HG03064 (cell line): ENCODE data around the gene SCN10A.

Experiments
- ATAC-seq: cut with Tn5 transposase; IDR thresholded peaks from one replicate; pipeline ENCODE4 v1.9.1; 2021; ENCODE audit warnings: low read depth; ENCODE audit not compliant: unreplicated experiment

Gene SCN10A

DNA sequence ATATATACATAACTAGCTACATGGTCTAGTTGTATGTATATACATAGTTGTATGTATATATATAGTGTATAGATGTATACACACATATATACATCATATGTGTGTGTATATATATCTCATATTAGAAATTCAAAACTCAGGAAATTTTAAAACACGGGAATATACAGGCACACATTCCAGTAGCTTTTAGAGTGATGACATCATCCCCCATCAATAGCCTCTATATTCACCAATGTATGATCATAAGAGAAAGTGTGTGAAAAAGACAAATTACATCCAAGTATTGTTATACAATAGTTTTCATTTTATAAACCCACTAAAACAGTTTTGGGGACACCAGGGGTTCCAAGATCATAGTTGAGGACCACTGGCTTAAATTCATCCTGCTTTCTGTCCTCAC, 23.0 kb downstream of the SCN10A start:
- no peak for ATAC-seq

DNA sequence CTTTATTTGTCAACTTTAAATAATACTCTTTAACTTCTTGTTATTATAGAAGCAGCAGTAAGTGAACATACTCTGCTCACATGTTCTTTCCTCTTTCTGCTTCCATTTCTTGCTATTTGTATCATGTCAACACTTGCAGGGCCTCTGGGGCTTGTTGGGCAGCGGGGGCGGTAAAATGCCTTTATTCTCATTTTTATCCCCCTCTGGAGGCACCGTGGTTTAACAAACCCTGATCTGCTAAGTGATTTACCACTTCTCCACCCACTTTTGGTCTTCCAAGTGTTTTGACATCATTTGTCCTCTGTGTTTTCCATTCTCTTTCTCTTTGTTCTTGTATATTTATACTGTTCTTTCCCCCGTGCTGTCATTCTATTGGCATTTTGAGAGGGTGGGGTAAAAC, 33.9 kb downstream of the SCN10A start:
- ATAC-seq, result no peak

DNA sequence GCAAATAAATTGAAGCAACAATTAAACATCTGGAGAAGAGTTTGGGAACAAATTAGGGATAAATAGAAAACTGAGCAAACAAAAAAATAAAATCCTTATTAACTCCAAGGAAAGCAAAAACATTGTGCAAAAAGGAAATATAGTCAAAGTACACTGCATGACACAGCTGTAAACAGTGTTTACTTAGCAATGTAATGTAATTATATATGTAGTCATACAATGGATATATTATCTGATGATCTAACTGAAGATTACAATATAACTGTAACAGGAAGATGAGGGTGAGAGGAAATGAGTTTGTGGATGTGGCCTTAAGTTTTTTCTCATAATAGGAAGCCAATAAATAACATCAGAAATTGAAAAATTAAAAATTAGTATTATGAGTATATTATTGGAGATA, 42.5 kb downstream of the SCN10A start:
- ATAC-seq, result no peak

DNA sequence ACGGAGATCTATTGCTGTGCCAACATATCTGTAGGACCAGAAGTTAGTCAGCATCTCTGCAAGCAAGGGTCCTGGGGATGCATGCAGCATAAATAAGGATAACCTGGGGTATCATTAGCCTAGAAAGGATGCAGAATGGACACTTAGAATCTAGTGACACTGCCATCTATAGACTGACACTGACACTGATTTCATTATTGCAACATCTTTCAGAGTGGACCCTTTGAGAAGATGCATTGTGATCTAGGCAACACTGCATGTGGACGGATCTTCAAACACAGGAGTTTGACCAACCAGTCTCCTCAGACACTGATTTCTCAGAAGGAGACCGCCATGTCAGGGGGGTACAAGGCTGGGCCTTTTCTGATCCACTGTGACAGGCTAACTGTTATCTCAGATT, 52.4 kb downstream of the SCN10A start:
- ATAC-seq, result no peak

DNA sequence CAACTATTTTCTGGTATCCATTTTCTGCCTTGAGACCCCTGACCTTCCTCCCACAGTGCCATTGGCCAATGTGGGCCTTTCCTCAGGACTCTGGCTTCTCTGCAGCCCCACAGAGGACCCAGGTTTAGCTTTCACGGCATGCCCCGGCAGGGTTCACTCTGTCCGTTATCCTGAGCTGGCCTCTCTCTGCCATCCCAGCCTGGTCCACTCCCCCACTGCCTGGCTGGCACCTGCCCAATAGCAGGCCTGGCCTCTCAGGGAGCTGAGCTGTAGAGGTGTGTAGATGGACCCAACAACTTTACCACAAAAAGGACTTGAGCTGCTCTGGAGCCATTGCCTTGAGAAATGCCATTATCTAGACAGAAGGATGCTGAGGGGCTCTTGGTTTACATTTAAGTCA, 57.5 kb downstream of the SCN10A start:
- ATAC-seq, result no peak

DNA sequence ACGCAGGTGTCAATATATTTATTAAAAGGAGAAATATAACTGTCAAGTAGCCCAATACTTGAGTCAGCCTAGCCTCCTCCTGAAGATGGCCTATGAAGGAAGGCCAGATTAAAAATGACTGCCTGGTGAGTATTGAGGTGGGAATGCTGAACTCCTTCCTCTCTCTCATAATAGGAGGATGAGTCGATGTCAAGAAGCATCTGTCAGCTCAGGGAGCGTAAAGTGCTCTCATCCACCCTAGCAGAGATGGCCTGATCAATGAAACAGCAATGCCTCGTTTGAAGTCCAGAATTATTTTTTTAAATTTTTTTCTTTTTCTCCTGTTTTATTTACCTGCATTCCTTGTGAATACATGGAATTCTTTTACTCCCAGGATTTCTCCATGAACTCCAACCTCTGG, 58.3 kb downstream of the SCN10A start:
- ATAC-seq, result no peak

DNA sequence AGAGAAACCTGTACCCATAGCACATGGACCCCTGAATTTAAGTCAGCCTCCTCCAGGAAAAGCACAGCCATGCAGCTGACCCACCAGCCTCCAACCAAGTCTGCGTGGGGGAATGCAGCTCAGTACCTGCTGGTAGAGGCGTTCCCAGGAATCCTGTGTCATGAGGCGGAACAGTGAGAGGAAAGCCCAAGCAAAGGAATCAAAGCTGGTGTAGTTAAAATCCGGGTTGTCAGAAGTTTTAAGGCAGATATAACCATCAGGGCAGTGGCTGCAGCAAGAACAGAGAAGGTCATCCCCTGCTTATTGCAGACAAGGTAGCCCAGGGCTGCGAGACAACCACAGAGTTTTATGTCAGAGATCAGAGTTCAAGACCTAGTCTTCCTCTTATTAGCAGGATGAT, 59.1 kb downstream of the SCN10A start:
- no peak for ATAC-seq

DNA sequence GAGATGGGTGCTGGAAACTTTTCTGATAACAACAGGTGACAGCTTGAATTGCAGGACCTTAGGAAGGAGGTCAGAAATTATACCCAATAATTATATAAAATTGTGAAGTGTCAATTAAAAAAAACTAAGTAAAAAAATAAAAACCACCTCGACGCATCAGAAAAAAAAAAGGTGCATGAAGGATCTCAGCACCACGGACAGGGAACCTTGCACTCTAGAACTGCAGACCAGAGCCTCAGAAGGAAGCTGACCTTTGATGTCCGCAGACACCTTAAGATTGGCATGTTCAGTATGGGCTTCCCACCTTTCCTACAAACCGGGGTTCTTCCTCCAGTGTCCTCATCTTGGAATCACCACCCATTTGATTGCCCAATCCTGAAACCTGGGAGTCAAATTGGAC, 60.9 kb downstream of the SCN10A start:
- ATAC-seq, result no peak

DNA sequence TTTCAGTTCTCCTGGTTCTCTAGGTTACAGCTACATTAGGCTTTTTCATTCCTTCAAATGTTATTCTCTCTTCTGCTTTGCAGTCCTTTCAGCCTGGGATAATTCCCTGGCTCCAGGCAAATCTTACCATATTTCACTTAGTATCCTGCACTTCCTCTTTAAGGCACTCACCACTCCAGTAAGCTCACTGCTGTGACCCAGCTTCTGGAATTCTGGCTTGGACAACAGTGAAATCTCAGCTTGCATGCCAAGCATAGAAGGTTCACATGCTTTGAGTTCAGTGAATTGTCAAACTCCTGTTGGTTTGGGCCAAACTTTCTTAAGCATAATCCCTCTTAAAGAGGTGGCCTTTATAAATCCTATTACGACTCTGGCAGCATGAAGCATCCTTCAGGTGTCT, 69.4 kb downstream of the SCN10A start:
- ATAC-seq, result no peak

DNA sequence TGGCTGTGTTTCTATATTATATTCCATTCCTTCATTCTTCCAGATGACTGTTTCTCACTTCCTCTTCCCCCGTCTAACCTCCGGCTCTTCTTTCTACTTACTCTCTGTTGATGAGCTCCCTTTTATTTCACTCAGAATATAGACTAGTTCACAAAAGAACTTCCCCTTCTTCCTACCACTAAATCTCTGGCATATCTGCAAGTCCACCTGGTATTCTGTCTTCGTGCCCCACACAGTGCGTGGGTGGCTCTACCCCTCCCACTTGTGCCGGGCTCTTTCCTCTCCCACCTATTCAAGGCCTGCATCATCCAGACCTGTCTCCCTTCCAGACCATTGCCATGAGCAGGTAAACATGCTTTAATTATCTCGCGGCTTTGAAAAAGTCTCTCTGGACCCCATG, 73.0 kb downstream of the SCN10A start:
- ATAC-seq, result no peak

DNA sequence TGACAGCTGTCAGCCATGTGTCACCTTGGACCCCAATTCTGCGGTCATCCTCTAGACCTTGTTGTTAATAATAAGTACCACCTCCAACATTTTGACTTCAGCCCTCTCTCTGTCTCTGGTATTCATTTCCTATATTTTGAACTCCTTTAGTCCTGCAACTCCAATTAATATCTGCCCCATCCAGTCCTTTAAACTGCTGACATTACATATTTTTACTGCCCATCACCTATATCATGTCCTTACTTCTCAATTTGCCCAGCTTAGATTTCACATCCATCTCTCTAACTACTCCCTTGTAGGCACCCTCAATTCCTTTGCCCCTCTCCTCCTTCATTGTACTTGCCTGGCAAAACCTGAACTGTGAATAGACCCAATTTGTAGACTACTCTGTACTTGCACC, 73.5 kb downstream of the SCN10A start:
- no peak for ATAC-seq

DNA sequence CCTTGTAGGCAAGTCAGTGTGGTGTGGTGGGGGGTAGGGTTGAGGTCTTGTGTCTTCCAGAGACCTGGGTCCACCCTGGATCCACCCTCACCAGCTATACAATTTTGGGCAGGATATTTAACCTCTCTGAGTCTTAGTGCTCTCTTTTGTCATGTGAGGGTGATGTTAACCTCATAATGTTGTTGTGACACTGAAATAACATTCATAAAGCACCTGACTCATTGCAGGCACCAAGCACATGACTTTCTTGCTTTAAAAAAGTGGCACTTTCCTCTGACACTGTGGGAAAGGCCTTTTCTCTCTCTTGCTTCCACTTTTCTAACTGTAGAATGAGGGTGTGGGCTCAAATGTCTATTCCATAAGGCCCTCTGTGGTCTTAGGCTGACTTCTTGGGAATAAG, 75.5 kb downstream of the SCN10A start:
- no peak for ATAC-seq

DNA sequence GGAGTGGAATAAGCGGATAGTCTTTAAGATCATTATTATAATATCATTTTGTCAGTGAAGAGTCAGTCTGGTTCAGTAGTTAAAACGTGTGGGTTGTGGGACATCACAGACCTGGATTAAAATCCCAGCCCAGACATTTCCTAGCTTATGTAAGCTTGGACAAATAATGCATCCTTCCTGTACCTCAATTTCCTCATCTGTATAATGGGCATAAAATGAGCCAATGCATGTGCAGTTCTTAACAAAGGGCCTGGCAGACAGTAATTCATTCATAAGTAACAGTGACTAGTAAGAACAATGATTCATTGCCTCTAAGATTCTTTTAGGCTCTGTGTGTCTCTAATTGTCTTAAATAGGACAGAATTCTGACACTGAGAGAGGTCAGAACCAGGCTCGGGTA, 76.1 kb downstream of the SCN10A start:
- ATAC-seq, result no peak

DNA sequence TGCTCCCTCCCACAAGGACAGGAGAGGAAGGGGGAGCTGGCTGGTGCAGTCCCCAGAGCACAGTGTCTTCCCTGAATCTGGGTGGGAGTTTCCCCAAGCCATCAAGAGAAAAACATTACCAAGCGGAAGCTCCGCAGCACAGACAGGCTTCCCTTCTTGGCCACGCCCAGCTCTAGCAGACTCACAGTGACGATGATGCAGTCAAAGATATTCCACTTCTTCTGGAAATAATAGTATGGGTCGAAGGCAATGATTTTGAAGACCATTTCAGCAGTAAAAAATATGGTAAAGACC, 76.7 kb downstream of the SCN10A start:
- no peak for ATAC-seq

DNA sequence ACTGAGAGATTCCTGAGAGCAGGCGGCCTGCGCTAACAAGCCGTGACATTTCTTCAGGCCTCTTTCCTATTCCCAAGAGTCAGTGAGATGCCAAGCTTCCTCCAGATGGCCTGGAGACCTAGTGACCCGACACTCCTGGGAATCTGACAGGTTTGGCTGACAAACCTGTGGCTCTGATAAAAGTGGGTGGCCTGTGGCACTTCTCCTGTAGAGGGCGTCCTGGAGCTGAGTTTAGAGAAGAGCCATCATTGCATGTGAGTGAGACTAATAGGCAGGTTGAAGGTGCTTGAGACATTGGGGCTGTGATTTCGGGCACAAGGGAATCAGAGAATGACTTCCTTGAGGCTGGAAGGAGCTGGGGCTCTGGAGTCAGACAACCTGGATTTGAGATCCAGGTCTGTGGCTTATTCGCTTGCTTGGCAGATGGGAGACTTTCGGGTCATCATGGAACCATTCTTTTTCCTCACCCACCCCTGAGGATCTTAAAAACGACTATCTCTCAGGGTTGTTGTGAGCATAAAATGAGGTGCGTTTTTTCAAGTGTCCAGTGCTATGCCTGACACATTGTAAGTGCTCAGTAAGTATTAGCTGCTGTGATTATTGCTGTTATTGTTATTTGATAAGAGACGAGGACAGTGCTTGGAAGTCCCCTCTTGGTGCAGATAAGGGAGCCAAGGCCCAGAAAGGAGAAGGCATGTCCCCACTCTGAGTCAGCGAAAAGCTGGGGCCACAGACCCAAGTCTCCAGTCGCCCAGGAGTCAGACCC, 77.2 kb downstream of the SCN10A start:
- no peak for ATAC-seq

DNA sequence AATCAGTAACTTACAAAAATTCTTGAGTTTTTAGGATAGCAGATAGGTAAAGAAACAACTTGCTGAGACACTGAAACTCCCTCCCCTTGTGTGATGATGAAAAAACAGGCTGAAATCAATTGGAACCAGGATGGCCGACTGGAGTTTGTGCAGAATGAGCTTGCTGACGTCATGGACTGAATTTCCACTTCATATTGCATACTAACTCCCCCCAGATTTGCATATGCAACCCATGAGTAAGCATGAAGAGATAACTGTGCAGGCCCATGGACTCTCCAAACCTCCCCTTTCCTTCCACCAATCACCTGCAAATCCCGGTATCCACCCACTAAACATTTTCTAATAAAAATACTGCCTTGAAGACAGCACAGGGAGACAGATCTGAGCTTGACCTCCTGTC, 84.5 kb downstream of the SCN10A start:
- no peak for ATAC-seq

DNA sequence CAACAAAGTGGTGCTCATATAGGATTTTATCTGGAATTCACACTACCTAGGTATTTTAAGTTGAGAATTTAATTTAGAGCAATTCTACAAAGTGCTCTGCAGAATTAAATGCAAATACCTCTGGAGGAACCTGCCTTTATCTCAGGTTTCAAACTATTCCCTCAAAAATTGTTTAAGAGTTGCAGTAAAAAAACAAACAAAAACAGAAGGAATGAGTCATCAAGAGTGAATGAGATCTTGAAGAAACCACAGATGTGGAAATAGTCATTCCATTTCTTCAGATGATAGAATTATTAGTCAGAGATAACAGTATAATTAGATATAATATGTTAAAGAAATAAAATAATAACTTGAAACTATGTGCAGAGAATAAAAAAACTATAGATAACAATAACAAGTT, 85.7 kb downstream of the SCN10A start:
- no peak for ATAC-seq

DNA sequence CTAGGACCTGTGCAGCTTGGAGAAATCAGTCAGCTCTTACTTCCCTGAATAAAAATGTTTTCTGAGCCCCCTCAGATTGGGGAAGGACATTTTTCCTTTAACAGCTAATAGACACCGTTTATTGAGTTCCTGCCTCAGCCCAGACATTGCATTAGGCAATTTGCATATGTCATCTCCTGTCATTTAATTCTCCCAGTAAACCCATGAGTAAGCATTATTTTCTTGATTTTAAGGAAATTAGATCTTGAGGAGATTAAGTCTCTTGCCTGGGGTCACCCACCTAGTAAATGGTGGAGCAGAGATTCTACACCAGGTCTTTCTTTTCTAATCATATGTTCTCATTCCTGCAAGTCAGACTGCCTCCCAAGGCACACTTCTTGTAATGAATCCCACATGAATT, 88.0 kb downstream of the SCN10A start:
- ATAC-seq, result no peak

DNA sequence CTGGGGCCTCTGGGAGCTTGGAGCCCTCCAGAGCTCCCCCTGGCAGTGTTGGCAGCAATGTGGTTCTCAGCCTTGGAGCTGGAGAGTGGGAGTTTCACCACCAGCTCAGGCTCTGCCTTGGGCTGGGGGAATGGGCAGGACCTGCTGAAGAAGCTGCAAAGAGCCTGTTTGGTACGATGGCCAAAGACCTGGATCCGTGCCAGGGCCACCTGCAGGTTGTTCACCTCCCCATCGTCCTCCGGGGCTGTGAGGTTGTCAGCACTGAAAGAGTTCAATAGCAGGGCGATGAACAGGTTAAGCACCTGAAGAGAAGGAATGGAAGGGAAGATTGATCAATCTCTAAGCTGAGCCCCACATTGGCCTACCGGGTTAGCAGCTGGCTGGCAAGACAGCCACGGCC, 89.3 kb downstream of the SCN10A start:
- no peak for ATAC-seq

DNA sequence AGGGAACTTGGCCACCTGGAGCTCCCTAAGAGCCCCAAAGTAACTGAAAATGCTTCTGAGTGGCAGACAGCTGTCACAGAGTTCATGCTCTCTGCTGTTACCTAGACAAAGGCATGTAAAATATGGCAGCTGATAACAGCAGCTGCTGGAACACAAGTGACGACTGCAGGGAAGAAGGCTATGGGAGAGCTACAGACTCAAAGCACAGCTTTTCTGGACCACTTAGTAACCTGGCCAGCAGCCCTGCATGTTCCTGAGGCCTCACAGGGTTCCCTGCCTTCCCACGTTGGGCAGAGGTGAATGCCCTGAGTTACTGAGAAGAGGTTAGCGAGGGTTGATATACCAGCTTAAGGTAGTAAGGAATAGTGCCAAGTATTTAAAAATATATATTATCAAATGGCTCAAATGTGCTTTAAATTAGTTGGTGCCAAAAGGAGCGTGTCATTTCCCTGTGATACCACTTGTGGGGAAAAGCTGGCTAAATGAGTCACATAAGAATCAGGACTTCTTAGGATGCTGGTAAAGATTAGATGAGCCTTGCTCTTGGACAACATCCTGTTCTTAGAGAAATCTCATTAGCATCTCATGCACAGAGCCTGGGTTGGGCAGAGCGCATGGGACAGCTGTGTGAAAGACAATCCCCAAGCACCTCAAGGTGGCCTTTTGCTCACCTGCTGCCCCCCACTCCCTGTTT, 90.1 kb downstream of the SCN10A start:
- no peak for ATAC-seq

DNA sequence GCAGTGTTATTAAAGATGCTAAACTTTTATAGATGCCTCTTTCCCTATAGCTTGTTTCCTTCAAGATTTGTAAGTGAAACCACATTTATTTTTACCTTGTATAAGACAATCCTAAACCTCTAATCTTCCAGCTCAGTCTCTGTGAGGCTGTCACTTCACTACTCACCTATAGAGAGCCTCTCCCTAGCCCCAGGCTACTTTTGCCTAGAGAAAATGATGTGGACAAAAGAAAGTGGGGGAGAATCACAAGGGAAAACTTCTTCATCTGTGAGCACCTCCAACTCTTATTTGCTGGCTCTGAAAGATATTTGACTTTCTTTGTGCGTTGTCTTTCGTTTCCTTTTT, 91.7 kb downstream of the SCN10A start:
- no peak for ATAC-seq

DNA sequence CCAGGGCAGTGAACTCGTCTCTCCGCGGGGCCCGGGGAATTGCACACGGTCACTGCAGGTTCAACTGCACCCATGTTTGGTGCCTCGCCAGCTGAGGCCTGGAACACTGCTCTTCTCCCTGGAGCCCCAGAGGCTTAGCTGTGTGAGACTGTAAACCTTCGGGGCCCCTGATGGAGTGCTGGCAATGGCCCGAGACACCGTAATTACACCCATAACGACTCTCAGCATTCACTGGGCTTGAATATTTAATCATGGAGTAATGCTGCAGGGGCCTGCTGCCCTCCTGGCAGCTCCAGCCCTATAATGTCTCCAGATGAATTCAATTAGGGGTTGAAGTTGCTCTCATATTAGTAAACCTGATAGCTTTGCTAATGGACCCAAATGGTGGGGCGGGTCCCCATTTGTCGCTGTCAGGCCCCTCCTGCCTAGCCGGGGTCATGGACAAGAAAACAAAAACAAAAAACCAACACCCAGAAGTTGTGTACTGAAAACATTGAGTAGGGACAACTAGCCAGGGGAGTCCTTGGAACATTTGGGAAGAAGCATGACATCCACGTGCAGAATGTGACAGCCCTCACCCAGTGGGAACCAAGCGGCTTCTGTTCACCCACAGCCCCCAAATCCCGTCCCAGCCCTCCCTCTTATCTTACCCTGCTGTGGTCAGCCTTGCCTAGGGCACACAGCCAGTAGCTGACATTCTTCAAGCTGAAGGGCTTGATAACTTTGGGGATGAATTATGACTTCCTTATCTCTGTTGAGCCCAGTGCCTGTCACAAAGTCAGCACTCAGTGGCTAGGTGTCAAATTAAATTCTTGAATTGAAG, 92.2 kb downstream of the SCN10A start:
- no peak for ATAC-seq
